GM12878 (cell line): ENCODE data around the gene LANCL3. TPM values are rescaled to one million over a fixed set of nuclear protein-coding genes. Genes with fewer than 3 reads are reported as not detected.

Experiments
- ATAC-seq: fragments of 200-7000 bp; cut with Tn5 transposase; 3 replicates; pipeline ENCODE4 v1.9.1; 2020; ENCODE audit warnings: mild to moderate bottlenecking, moderate library complexity
- BruUV-seq: library from RNA; stranded (reverse); fragments of 400-500 nt; replicated peaks from 2 replicates; lab custom pipeline; 2021; lab: Mats Ljungman, UMichigan
- CTCF ChIA-PET: fragments of 300-600 bp; sonication (Branson Sonifier 250); formaldehyde crosslinking; extraction: SDS; loops from one replicate; lab custom pipeline; 2021; ENCODE audit warnings: inconsistent platforms; lab: Yijun Ruan, JAX
- POLR2A ChIA-PET: fragments of 350-600 bp; formaldehyde crosslinking; extraction: SDS; loops from one replicate; lab custom pipeline; 2021; ENCODE audit warnings: inconsistent platforms; lab: Charles Lee
- RAD21 ChIA-PET: fragments of 300-600 bp; sonication (Branson Sonifier 250); formaldehyde crosslinking; loops from one replicate; lab custom pipeline; 2023; ENCODE audit warnings: antibody characterized with exemption; ENCODE audit not compliant: unreplicated experiment; lab: Charles Lee
- SMC1A ChIA-PET: fragments of 300-600 bp; sonication (Branson Sonifier 250); formaldehyde crosslinking; loops from one replicate; lab custom pipeline; 2023; ENCODE audit not compliant: unreplicated experiment, uncharacterized antibody; lab: Charles Lee
- DNase-seq: peaks from one replicate; pipeline ENCODE4 v3.0.0-alpha.2; 2011; ENCODE audit warnings: low read depth, low spot score
- FAIRE-seq: peaks from 3 replicates; lab custom pipeline; 2011; peaks lifted over from hg19 to GRCh38; lab: Jason Lieb, UNC
- H2AFZ ChIP-seq: 2 replicates; pipeline ENCODE4 v1.6.0; 2011; ENCODE audit warnings: low read depth, low read length, control low read depth; ENCODE audit not compliant: control insufficient read depth
- H3K27ac ChIP-seq: 2 replicates; pipeline ENCODE4 v1.5.1; 2011; ENCODE audit warnings: control low read depth; ENCODE audit not compliant: control insufficient read depth, insufficient read depth
- H3K27me3 ChIP-seq, 2 experiments: replicated peaks in 1 of 2; 2 replicates each; pipeline versions ENCODE4 v1.6.0 to v1.6.1; 2011; ENCODE audit warnings: low read length in 1 of 2; ENCODE audit not compliant: control insufficient read depth in 2 of 2, insufficient read depth in 2 of 2
- H3K36me3 ChIP-seq, 2 experiments: 2 replicates each; pipeline ENCODE4 v1.5.1; 2011; ENCODE audit warnings: low read length in 1 of 2; ENCODE audit not compliant: control insufficient read depth in 2 of 2, insufficient read depth in 2 of 2
- H3K4me1 ChIP-seq: 2 replicates; pipeline ENCODE4 v1.6.1; 2011; ENCODE audit warnings: mild to moderate bottlenecking, low read length, moderate library complexity, mixed read lengths; ENCODE audit not compliant: control insufficient read depth, insufficient read depth
- H3K4me2 ChIP-seq: 2 replicates; pipeline ENCODE4 v1.6.0; 2011; ENCODE audit warnings: control low read depth; ENCODE audit not compliant: control insufficient read depth, insufficient read depth
- H3K4me3 ChIP-seq: fragments of 200-600 bp; sonication (generic); 2 replicates; pipeline ENCODE4 v1.5.1; 2016
- H3K79me2 ChIP-seq: 2 replicates; pipeline ENCODE4 v1.6.0; 2011; ENCODE audit warnings: low read length; ENCODE audit not compliant: control insufficient read depth, insufficient read depth
- H3K9ac ChIP-seq: 2 replicates; pipeline ENCODE4 v1.8.0; 2011; ENCODE audit warnings: low read length, control low read depth, mixed read lengths; ENCODE audit not compliant: control insufficient read depth, insufficient read depth
- H3K9me3 ChIP-seq: replicated peaks from 3 replicates; pipeline ENCODE4 v1.5.1; 2011; ENCODE audit warnings: mild to moderate bottlenecking, low read length; ENCODE audit not compliant: control insufficient read depth, insufficient read depth
- H4K20me1 ChIP-seq: 2 replicates; pipeline ENCODE4 v1.6.0; 2011; ENCODE audit not compliant: control insufficient read depth, insufficient read depth
- ATF7 ChIP-seq: fragments of 450-650 bp; IDR thresholded peaks from 2 replicates; pipeline ENCODE4 v1.6.1; 2016; ENCODE audit warnings: low read depth, mild to moderate bottlenecking
- BMI1 ChIP-seq: fragments of 450-650 bp; IDR thresholded peaks from 2 replicates; pipeline ENCODE4 v1.6.1; 2016; ENCODE audit warnings: mild to moderate bottlenecking, moderate library complexity, borderline replicate concordance
- DPF2 ChIP-seq: fragments of 450-650 bp; IDR thresholded peaks from 2 replicates; pipeline ENCODE4 v1.6.1; 2017; ENCODE audit warnings: mild to moderate bottlenecking
- EED ChIP-seq: sonication (generic); IDR thresholded peaks from 2 replicates; pipeline ENCODE4 v1.6.1; 2016; ENCODE audit warnings: antibody characterized with exemption, low read depth
- ELK1 ChIP-seq: IDR thresholded peaks from 2 replicates; pipeline ENCODE4 v1.6.1; 2012; ENCODE audit warnings: low read depth, low read length, improper control_type of control experiment
- EP300 ChIP-seq, 2 experiments: fragments of 150-350 bp in 1 of 2; IDR thresholded peaks; 2 replicates each; pipeline ENCODE4 v1.6.1; 2011 to 2012; ENCODE audit warnings: low read depth in 2 of 2, low read length in 2 of 2, borderline replicate concordance in 1 of 2, improper control_type of control experiment in 1 of 2, inconsistent platforms in 1 of 2; ENCODE audit not compliant: control insufficient read depth in 1 of 2
- EZH2 ChIP-seq: IDR thresholded peaks from 2 replicates; pipeline ENCODE4 v1.6.1; 2012; ENCODE audit warnings: low read depth, mild to moderate bottlenecking, control low read depth, inconsistent platforms, low read length, borderline replicate concordance; ENCODE audit not compliant: control insufficient read depth
- IRF4 ChIP-seq: IDR thresholded peaks from 2 replicates; pipeline ENCODE4 v1.6.1; 2011; ENCODE audit warnings: low read depth, low read length
- KAT2A ChIP-seq: conservative IDR thresholded peaks from 2 replicates; pipeline ENCODE4 v1.6.1; 2011; ENCODE audit warnings: low read depth, low read length; ENCODE audit not compliant: control insufficient read depth
- MYC ChIP-seq: IDR thresholded peaks from 2 replicates; pipeline ENCODE4 v1.6.1; 2011; ENCODE audit warnings: mild to moderate bottlenecking, low read length, moderate library complexity, inconsistent platforms; ENCODE audit not compliant: insufficient read depth, insufficient replicate concordance, insufficient read length, severe bottlenecking
- NFIC ChIP-seq: IDR thresholded peaks from 2 replicates; pipeline ENCODE4 v1.6.1; 2012; ENCODE audit warnings: low read depth, mild to moderate bottlenecking, inconsistent platforms, low read length, moderate library complexity
- RAD51 ChIP-seq: fragments of 450-650 bp; IDR thresholded peaks from 2 replicates; pipeline ENCODE4 v1.6.1; 2016; ENCODE audit warnings: moderate library complexity, mild to moderate bottlenecking, inconsistent platforms
- SKIL ChIP-seq: fragments of 450-650 bp; IDR thresholded peaks from 2 replicates; pipeline ENCODE4 v1.6.1; 2017; ENCODE audit warnings: mild to moderate bottlenecking, low read depth, inconsistent platforms; ENCODE audit not compliant: poor library complexity, severe bottlenecking
- SREBF2 ChIP-seq: IDR thresholded peaks from 2 replicates; pipeline ENCODE4 v1.6.1; 2012; ENCODE audit warnings: mild to moderate bottlenecking, low read length
- TCF12 ChIP-seq: IDR thresholded peaks from 2 replicates; pipeline ENCODE4 v1.6.1; 2011; ENCODE audit warnings: low read depth, mild to moderate bottlenecking, low read length
- WGBS: methylation state at CpG from one replicate; pipeline ENCODE4 v1.1.6; 2016; ENCODE audit warnings: low lambda C conversion rate; ENCODE audit not compliant: insufficient replicate concordance, insufficient coverage; ENCODE audit errors: missing lambda C conversion rate; 5-methylcytosine and 5-hydroxymethylcytosine counted together
- in situ Hi-C: fragments of 300-500 bp; cut with MboI; formaldehyde crosslinking; loops from 9 replicates; pipeline ENCODE4 v1.14.3; 2018; ENCODE audit warnings: mixed read lengths
- intact Hi-C: fragments of 100-400 bp; cut with micrococcal nuclease; formaldehyde crosslinking; loops from one replicate; pipeline ENCODE4 v1.14.2; 2022; ENCODE audit not compliant: unreplicated experiment
- polyA plus RNA-seq, 11 experiments: library from polyadenylated mRNA; depleted of rRNA in 4 of 11; unstranded in 6 of 11; stranded (reverse) in 5 of 11; fragments of >200 nt; fragmentation: Nextera tagmentation in 4 of 11; fragmentation: Illumina TruSeq in 1 of 11; extraction: Ambion mirVana in 4 of 11; extraction: Trizol in 1 of 11; gene quantifications; 1 replicate in 1 of 11; 2 replicates in 10 of 11; pipeline versions ENCODE4 v1.2.1 to v1.2.3, GENCODE V29; 2011 to 2016; ENCODE audit warnings: inconsistent platforms in 2 of 11, missing spikeins in 2 of 11, low read depth in 1 of 11
- total RNA-seq, 4 experiments: library from RNA; depleted of rRNA in 3 of 4; stranded (reverse); fragments of >200 nt in 3 of 4; fragmentation: Illumina TruSeq in 1 of 4; extraction: Trizol in 1 of 4; gene quantifications; 2 replicates each; pipeline versions ENCODE4 v1.2.1 to v1.2.3, GENCODE V29; 2013 to 2021

The LANCL3 gene
- total and polyA plus RNA-seq, 10 of the 15 experiments (the other 5 are each of a cell fraction or from before 2014, with no cell fraction given): not detected

- Histone ChIP-seq H3K9me3 (no peaks in the 10 kb centered on the region), H3K4me3 (no peak overlapping the region), H3K36me3 (no peaks in the 10 kb centered on the region), H4K20me1 (no peaks in the 10 kb centered on the region), H2AFZ (no peak overlapping the region), H3K79me2 (no peaks in the 10 kb centered on the region), H3K4me1 (no peaks in the 10 kb centered on the region), H3K9ac (no peak overlapping the region), H3K4me2 (no peak overlapping the region), H3K27me3 (peaks cover 0 to 3% of the 10 kb centered on the region in 2 experiments; a peak in 1 of 4 replicates), H3K27ac (no peak overlapping the region)
- intact Hi-C loops: loop anchor here (10.0 kb wide), 1 partner anchor 175 kb away; no protein-coding TSS in a partner anchor
- in situ Hi-C loops: no loop called here
- no peak for ATAC-seq
- TF ChIP-seq TCF12 (no peak), EED (no peak), BMI1 (no peak), EZH2 (no peak), SKIL (no peak), RAD51 (no peak)
- TF ChIP-seq, all 136 proteins: peak for 0
- no peak for FAIRE-seq
- ChIA-PET RAD21 (no interaction called here), SMC1A (no interaction called here), POLR2A (no interaction called here), CTCF (no interaction called here)
- DNase-seq: no peak
- BruUV-seq: no TSS peak
These were observed 118.7 kb downstream of the LANCL3 start for GRCh38 chrX:37690119-37690518.

GRCh38 chrX:37692918-37693317, 121.5 kb downstream of the LANCL3 start:
- no peak overlapping the region for H3K4me3 ChIP-seq
- no peak overlapping the region for H3K9ac ChIP-seq
- H3K4me1 ChIP-seq: no peaks in the 10 kb centered on the region
- H3K79me2 ChIP-seq: no peaks in the 10 kb centered on the region
- FAIRE-seq: no peak
- intact Hi-C loops (loop anchor here (10.0 kb wide), 1 partner anchor 178 kb away; no protein-coding TSS in a partner anchor), in situ Hi-C loops (no loop called here)
- H3K4me2 ChIP-seq: no peak overlapping the region
- no peak for DNase-seq
- no peaks in the 10 kb centered on the region for H3K9me3 ChIP-seq
- no TSS peak for BruUV-seq
- RAD21 ChIA-PET: no interaction called here
- no peak overlapping the region for H3K27ac ChIP-seq
- 50% methylated on average over 3 of the region's 3 CpGs for WGBS
- SMC1A ChIA-PET: no interaction called here
- POLR2A ChIA-PET: no interaction called here
- no peak for ATAC-seq
- no peaks in the 10 kb centered on the region for H3K36me3 ChIP-seq
- CTCF ChIA-PET: no interaction called here
- no peak overlapping the region for H2AFZ ChIP-seq
- no peaks in the 10 kb centered on the region for H4K20me1 ChIP-seq
- H3K27me3 ChIP-seq: 0 out of 4 replicates have a peak, but pooled peaks cover 0 to 3% of the 10 kb centered on the region in 2 experiments
- TF ChIP-seq IRF4: no peak
- no peak for TF ChIP-seq ELK1
- TF ChIP-seq ATF7: no peak
- no peak for TF ChIP-seq KAT2A
- no peak for TF ChIP-seq SREBF2
- TF ChIP-seq DPF2: no peak
- TF ChIP-seq MYC: no peak
- no peak for TF ChIP-seq EP300 (IDR thresholded peaks at IDR 0.05; ENCODE audit: borderline replicate concordance in 1 of 2, control insufficient read depth in 1 of 2, low read depth in 2 of 2, low read length in 2 of 2)
- no peak for TF ChIP-seq NFIC
